Measurements from ENCODE around the gene BAZ1A. TPM values are rescaled to one million over a fixed set of nuclear protein-coding genes. Genes with fewer than 3 reads are reported as not detected.

Gene BAZ1A
- total and polyA plus RNA-seq, 2 of the 8 experiments (the other 6 are each of a cell fraction or from before 2014, with no cell fraction given) = 8.0 to 23.1 TPM

DNA sequence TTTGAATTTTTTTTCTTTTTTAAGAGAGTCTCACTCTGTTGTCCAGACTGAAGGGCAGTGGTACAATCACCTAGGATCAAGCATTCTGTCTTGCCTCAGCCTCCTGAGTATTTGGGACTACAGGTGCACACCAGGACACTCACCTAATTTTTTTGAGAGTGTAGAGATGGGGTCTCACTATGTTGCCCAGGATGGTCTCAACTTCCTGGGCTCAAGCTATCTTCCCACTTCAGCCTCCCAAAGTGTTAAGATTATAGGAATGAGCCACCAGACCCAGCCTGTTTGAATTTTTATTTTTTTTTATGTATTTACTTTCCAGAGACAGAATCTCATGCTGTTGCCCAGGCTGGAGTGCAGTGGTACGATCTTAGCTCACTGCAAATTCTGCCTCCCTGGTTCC, 11.3 kb downstream of the BAZ1A start:
- no peak overlapping the region for H2BK15ac ChIP-seq (ENCODE audit: low read length)
- no peak overlapping the region for H2AFZ ChIP-seq (ENCODE audit: low read length)
- H3K79me2 ChIP-seq (ENCODE audit: control insufficient read depth in 1 of 2, insufficient read depth in 2 of 2, low read length in 2 of 2) = peaks cover 0 to 25% of the 10 kb centered on the region in 2 experiments; a peak in 2 of 4 replicates
- no peaks in the 10 kb centered on the region; a peak in 2 of 8 replicates for H3K36me3 ChIP-seq (ENCODE audit: control insufficient read depth in 2 of 4, insufficient read depth in 4 of 4, low read length in 3 of 4)
- WGBS, 2 experiments (ENCODE audit: extremely low coverage in 1 of 2, insufficient coverage in 1 of 2, insufficient read length in 1 of 2, insufficient replicate concordance in 2 of 2, low coverage in 1 of 2, low lambda C conversion rate in 2 of 2, missing lambda C conversion rate in 1 of 2) = 100% methylated on average over 1 of the region's 1 CpG; no CpG with 5 or more reads in 1 of the 2 experiments
- H3K4me1 ChIP-seq (replicated peaks in 1 of 4; ENCODE audit: control insufficient read depth in 3 of 4, insufficient read depth in 4 of 4, low read length in 3 of 4) = no peaks in the 10 kb centered on the region
- no peak overlapping the region for H3K27ac ChIP-seq (ENCODE audit: low read depth, low read length)
- FAIRE-seq (no peak), DNase-seq (ENCODE audit: low read depth in 1 of 2, low spot score in 2 of 2) (no peak)
- no peak overlapping the region for H3K14ac ChIP-seq (ENCODE audit: insufficient read length)
- CTCF ChIA-PET (ENCODE audit: partially characterized antibody) = interaction anchor here (0.6 kb wide), 1 partner anchor 129 kb away, joined by 3 read pairs; no protein-coding TSS in a partner anchor
- H3K23me2 ChIP-seq (ENCODE audit: low read depth, low read length) = no peaks in the 10 kb centered on the region
- no peak overlapping the region for H2BK20ac ChIP-seq (ENCODE audit: low read length)
- no peak overlapping the region for H2AK5ac ChIP-seq (ENCODE audit: low read depth, low read length)
- H3K4ac ChIP-seq (replicated peaks; ENCODE audit: insufficient read length, low read depth, low read length) = no peak overlapping the region
- no peaks in the 10 kb centered on the region for H3K27me3 ChIP-seq (replicated peaks in 1 of 4; ENCODE audit: control insufficient read depth in 3 of 4, extremely low read depth in 1 of 4, insufficient read depth in 3 of 4, low read length in 3 of 4)
- H4K91ac ChIP-seq (replicated peaks; ENCODE audit: insufficient read length, low read length) = no peak overlapping the region
- no peak overlapping the region for H2BK12ac ChIP-seq (ENCODE audit: low read depth, low read length)
- no peak overlapping the region for H4K8ac ChIP-seq (ENCODE audit: extremely low read depth, insufficient read depth, low read length)
- H3K23ac ChIP-seq (ENCODE audit: insufficient read length) = no peak overlapping the region
- no peak overlapping the region for H3K56ac ChIP-seq (replicated peaks; ENCODE audit: insufficient read length, low read depth, low read length)
- no peak overlapping the region for H2BK120ac ChIP-seq (replicated peaks; ENCODE audit: low read depth, low read length)
- H2BK5ac ChIP-seq (ENCODE audit: low read depth, low read length) = no peak overlapping the region
- no peak overlapping the region for H3K4me2 ChIP-seq (ENCODE audit: insufficient read depth in 1 of 2, low read depth in 2 of 2, low read length in 2 of 2)
- H3K18ac ChIP-seq (ENCODE audit: extremely low read depth, low read length) = no peak overlapping the region
- H3K9me3 ChIP-seq (ENCODE audit: insufficient read depth in 2 of 2, low read depth in 1 of 2, low read length in 1 of 2) = no peaks in the 10 kb centered on the region
- H4K5ac ChIP-seq (ENCODE audit: insufficient read length, low read depth, low read length) = no peak overlapping the region
- POLR2A ChIA-PET (ENCODE audit: partially characterized antibody) = interaction anchor here (1.3 kb wide), 1 partner anchor 9 kb away, joined by 4 read pairs; no protein-coding TSS in a partner anchor
- H3K79me1 ChIP-seq (ENCODE audit: low read depth, low read length) = no peaks in the 10 kb centered on the region
- H3K4me3 ChIP-seq (ENCODE audit: extremely low read depth in 1 of 4, insufficient read depth in 2 of 4, low read depth in 3 of 4, low read length in 4 of 4) = no peak overlapping the region
- H3K9ac ChIP-seq (replicated peaks in 1 of 4; ENCODE audit: extremely low read depth in 1 of 4, low read depth in 3 of 4, low read length in 3 of 4) = no peak overlapping the region
- TF ChIP-seq SP1 (IDR thresholded peaks at IDR 0.05; ENCODE audit: low read depth, low read length) = no peak
- no peak for TF ChIP-seq TAF7 (optimal IDR thresholded peaks at IDR 0.05; ENCODE audit: borderline replicate concordance, low read depth, low read length)
- no peak for TF ChIP-seq SP2 (IDR thresholded peaks at IDR 0.05; ENCODE audit: low read length)
- no peak for TF ChIP-seq E2F6 (IDR thresholded peaks at IDR 0.05)
- TF ChIP-seq CTBP2 (IDR thresholded peaks at IDR 0.05; ENCODE audit: borderline replicate concordance, insufficient read depth, insufficient read length, low read length) = no peak
- H4K20me1 ChIP-seq (replicated peaks in 1 of 2; ENCODE audit: control insufficient read depth in 1 of 2, insufficient read depth in 2 of 2, low read length in 2 of 2) = peaks cover 1 to 2% of the 10 kb centered on the region in 2 experiments
